Caco-2 (cell line): ENCODE data around the gene VAPB. TPM values are rescaled to one million over a fixed set of nuclear protein-coding genes. Genes with fewer than 3 reads are reported as not detected.

Experiments
- BruUV-seq: library from RNA; stranded (reverse); fragments of 400-500 nt; replicated peaks from 2 replicates; lab custom pipeline; 2021; lab: Mats Ljungman, UMichigan
- CTCF ChIA-PET: fragments of 300-600 bp; sonication (Branson Sonifier 250); formaldehyde crosslinking; loops from one replicate; lab custom pipeline; 2022; ENCODE audit warnings: antibody characterized with exemption; lab: Charles Lee
- POLR2A ChIA-PET: fragments of 300-600 bp; sonication (Branson Sonifier 250); formaldehyde crosslinking; loops from one replicate; lab custom pipeline; 2022; ENCODE audit warnings: antibody characterized with exemption; lab: Charles Lee
- DNase-seq, 2 experiments: peaks; one replicate each; pipeline versions ENCODE4 v3.0.0 to v3.0.0-alpha.2; 2020 to 2022
- H3K27me3 ChIP-seq: replicated peaks from 2 replicates; pipeline ENCODE4 v1.6.0; 2011; ENCODE audit warnings: low read length; ENCODE audit not compliant: control insufficient read depth, insufficient read depth
- H3K36me3 ChIP-seq: 2 replicates; pipeline ENCODE4 v1.5.1; 2011; ENCODE audit warnings: low read length; ENCODE audit not compliant: control insufficient read depth, insufficient read depth
- H3K4me1 ChIP-seq: fragments of 250-450 bp; sonication (Bioruptor Pico); 2 replicates; pipeline ENCODE4 v1.5.1; 2020; ENCODE audit warnings: mild to moderate bottlenecking
- H3K4me3 ChIP-seq: 2 replicates; pipeline ENCODE4 v1.5.1; 2011; ENCODE audit warnings: low read depth, mild to moderate bottlenecking, control low read depth, low read length
- H3K9me3 ChIP-seq: fragments of 250-450 bp; sonication (Bioruptor Pico); 2 replicates; pipeline ENCODE4 v1.5.1; 2020; ENCODE audit warnings: mild to moderate bottlenecking, moderate library complexity
- H3K27ac Mint-ChIP-seq: one replicate; pipeline ENCODE4 v1.8.0; 2022; ENCODE audit warnings: mixed read lengths; ENCODE audit not compliant: unreplicated experiment
- H3K27me3 Mint-ChIP-seq: one replicate; pipeline ENCODE4 v1.8.0; 2022; ENCODE audit warnings: mixed read lengths; ENCODE audit not compliant: insufficient read depth, unreplicated experiment
- H3K36me3 Mint-ChIP-seq: one replicate; pipeline ENCODE4 v1.8.0; 2022; ENCODE audit warnings: mild to moderate bottlenecking, mixed read lengths; ENCODE audit not compliant: insufficient read depth, unreplicated experiment
- H3K4me1 Mint-ChIP-seq: one replicate; pipeline ENCODE4 v1.8.0; 2022; ENCODE audit warnings: low read depth, mixed read lengths; ENCODE audit not compliant: unreplicated experiment
- H3K4me3 Mint-ChIP-seq: one replicate; pipeline ENCODE4 v1.8.0; 2022; ENCODE audit warnings: mild to moderate bottlenecking, moderate library complexity, mixed read lengths; ENCODE audit not compliant: unreplicated experiment
- H3K9me3 Mint-ChIP-seq: one replicate; pipeline ENCODE4 v1.8.0; 2022; ENCODE audit warnings: mixed read lengths; ENCODE audit not compliant: unreplicated experiment
- intact Hi-C: fragments of 100-400 bp; cut with micrococcal nuclease; formaldehyde crosslinking; loops from one replicate; pipeline ENCODE4 v1.10.0; 2022; ENCODE audit not compliant: unreplicated experiment
- total RNA-seq: library from RNA; stranded (reverse); gene quantifications from 2 replicates; pipeline ENCODE4 v1.2.3, GENCODE V29; 2022
- TF ChIP-seq, protein P1 (sequence below), 2 experiments: fragments of 200-600 bp in 1 of 2; IDR thresholded peaks; 1 replicate in 1 of 2; 2 replicates in 1 of 2; pipeline versions ENCODE4 v1.5.1 to v1.8.0; 2011 to 2022; ENCODE audit warnings: antibody characterized with exemption in 1 of 2, control low read depth in 1 of 2, inconsistent platforms in 1 of 2, low read depth in 1 of 2, low read length in 1 of 2, mild to moderate bottlenecking in 1 of 2, moderate library complexity in 1 of 2; ENCODE audit not compliant: insufficient read depth in 1 of 2, severe bottlenecking in 1 of 2, unreplicated experiment in 1 of 2

The VAPB gene
- total RNA-seq, 1 experiment from 2014 or later, result 186 TPM

- Mint-ChIP-seq H3K9me3 (peaks cover 15% of the 10 kb centered on the region), H3K36me3 (peaks cover 9% of the 10 kb centered on the region), H3K27ac (no peak overlapping the region), H3K4me1 (no peaks in the 10 kb centered on the region), H3K27me3 (no peaks in the 10 kb centered on the region), H3K4me3 (no peak overlapping the region)
- DNase-seq, result no peak
- Histone ChIP-seq H3K9me3 (peaks cover 6% of the 10 kb centered on the region; the same call in 1 of the 2 replicates), H3K4me3 (no peak overlapping the region), H3K4me1 (no peaks in the 10 kb centered on the region), H3K27me3 (no peaks in the 10 kb centered on the region), H3K36me3 (no peaks in the 10 kb centered on the region)
- ChIA-PET CTCF (no interaction called here), POLR2A (no interaction called here)
- intact Hi-C loops, result no loop called here
- no TSS peak for BruUV-seq
- TF ChIP-seq, protein P1, sequence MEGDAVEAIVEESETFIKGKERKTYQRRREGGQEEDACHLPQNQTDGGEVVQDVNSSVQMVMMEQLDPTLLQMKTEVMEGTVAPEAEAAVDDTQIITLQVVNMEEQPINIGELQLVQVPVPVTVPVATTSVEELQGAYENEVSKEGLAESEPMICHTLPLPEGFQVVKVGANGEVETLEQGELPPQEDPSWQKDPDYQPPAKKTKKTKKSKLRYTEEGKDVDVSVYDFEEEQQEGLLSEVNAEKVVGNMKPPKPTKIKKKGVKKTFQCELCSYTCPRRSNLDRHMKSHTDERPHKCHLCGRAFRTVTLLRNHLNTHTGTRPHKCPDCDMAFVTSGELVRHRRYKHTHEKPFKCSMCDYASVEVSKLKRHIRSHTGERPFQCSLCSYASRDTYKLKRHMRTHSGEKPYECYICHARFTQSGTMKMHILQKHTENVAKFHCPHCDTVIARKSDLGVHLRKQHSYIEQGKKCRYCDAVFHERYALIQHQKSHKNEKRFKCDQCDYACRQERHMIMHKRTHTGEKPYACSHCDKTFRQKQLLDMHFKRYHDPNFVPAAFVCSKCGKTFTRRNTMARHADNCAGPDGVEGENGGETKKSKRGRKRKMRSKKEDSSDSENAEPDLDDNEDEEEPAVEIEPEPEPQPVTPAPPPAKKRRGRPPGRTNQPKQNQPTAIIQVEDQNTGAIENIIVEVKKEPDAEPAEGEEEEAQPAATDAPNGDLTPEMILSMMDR (IDR thresholded peaks at IDR 0.05; ENCODE audit: insufficient read depth in 1 of 2, low read depth in 1 of 2, low read length in 1 of 2, severe bottlenecking in 1 of 2, unreplicated experiment in 1 of 2), result no peak
Observed at GRCh38 chr20:58459058-58459750, 70.2 kb downstream of the VAPB start.

GRCh38 chr20:58461104-58461503 lies 72.1 kb downstream of the VAPB start:
- H3K27me3 ChIP-seq, result no peaks in the 10 kb centered on the region
- BruUV-seq, result no TSS peak
- H3K36me3 Mint-ChIP-seq, result no peaks in the 10 kb centered on the region
- H3K9me3 Mint-ChIP-seq, result no peaks in the 10 kb centered on the region
- no peaks in the 10 kb centered on the region for H3K9me3 ChIP-seq
- H3K4me3 ChIP-seq, result no peak overlapping the region
- ChIA-PET POLR2A (no interaction called here), CTCF (interaction anchor here (0.6 kb wide), 1 partner anchor 155 kb away, joined by 3 read pairs; no protein-coding TSS in a partner anchor)
- no peak overlapping the region for H3K4me3 Mint-ChIP-seq
- no peaks in the 10 kb centered on the region for H3K27me3 Mint-ChIP-seq
- no peaks in the 10 kb centered on the region for H3K36me3 ChIP-seq
- no peak overlapping the region for H3K27ac Mint-ChIP-seq
- no peaks in the 10 kb centered on the region for H3K4me1 Mint-ChIP-seq
- no peaks in the 10 kb centered on the region for H3K4me1 ChIP-seq
- DNase-seq, result peak in 1 of 2 experiments; percentile 37
- TF ChIP-seq, protein P1 (IDR thresholded peaks at IDR 0.05; ENCODE audit: insufficient read depth in 1 of 2, low read depth in 1 of 2, low read length in 1 of 2, severe bottlenecking in 1 of 2, unreplicated experiment in 1 of 2), result no peak
- intact Hi-C loops, result no loop called here

- POLR2A ChIA-PET, result no interaction called here
- no peaks in the 10 kb centered on the region for H3K27me3 ChIP-seq
- DNase-seq, result no peak
- Mint-ChIP-seq H3K9me3 (no peaks in the 10 kb centered on the region), H3K4me3 (no peak overlapping the region), H3K27me3 (no peaks in the 10 kb centered on the region), H3K27ac (no peak overlapping the region), H3K36me3 (no peaks in the 10 kb centered on the region), H3K4me1 (no peaks in the 10 kb centered on the region)
- BruUV-seq, result no TSS peak
- CTCF ChIA-PET, result no interaction called here
- no peaks in the 10 kb centered on the region for H3K36me3 ChIP-seq
- H3K4me3 ChIP-seq, result no peak overlapping the region
- TF ChIP-seq, protein P1 (IDR thresholded peaks at IDR 0.05; ENCODE audit: insufficient read depth in 1 of 2, low read depth in 1 of 2, low read length in 1 of 2, severe bottlenecking in 1 of 2, unreplicated experiment in 1 of 2), result no peak
- H3K4me1 ChIP-seq, result no peaks in the 10 kb centered on the region
- H3K9me3 ChIP-seq, result no peaks in the 10 kb centered on the region
- intact Hi-C loops, result no loop called here
Observed at GRCh38 chr20:58461899-58462298, 72.9 kb downstream of the VAPB start.
